Uterus (tissue), 2 donors: Measurements from ENCODE around the gene PRKD1.

ENCODE experiments used
- POLR2A ChIP-seq, 2 donors: fragments of 450-650 bp; IDR thresholded peaks; one replicate each; pipeline ENCODE4 v1.6.1; 2016; ENCODE audit warnings: antibody characterized with exemption in 2 of 2, mild to moderate bottlenecking in 1 of 2, moderate library complexity in 1 of 2
- TF ChIP-seq, protein P1 (sequence below), 4 experiments: fragments of 200-600 bp in 2 of 4; fragments of 450-650 bp in 2 of 4; sonication (generic) in 2 of 4; IDR thresholded peaks; one replicate each; pipeline ENCODE4 v1.5.1; 2016 to 2019; ENCODE audit warnings: antibody characterized with exemption in 4 of 4, mild to moderate bottlenecking in 2 of 4, moderate library complexity in 1 of 4

DNA sequence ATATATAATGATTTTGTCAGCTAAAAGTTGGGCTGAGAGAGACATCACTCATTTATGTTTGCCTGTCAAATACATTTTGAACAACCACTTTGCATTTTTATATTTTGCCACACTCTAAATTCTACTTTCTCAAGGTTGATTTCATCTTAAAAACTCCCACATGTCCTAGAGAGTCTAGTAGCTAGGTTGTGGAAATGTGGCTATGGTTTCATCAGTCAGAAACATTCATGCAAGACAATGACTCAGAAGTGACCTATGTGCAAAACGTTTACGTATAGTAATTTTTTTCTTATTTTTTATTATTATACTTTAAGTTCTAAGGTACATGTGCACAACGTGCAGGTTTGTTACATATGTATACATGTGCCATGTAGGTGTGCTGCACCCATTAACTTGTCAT, 27.4 kb upstream of the PRKD1 start:
- TF ChIP-seq, protein P1, sequence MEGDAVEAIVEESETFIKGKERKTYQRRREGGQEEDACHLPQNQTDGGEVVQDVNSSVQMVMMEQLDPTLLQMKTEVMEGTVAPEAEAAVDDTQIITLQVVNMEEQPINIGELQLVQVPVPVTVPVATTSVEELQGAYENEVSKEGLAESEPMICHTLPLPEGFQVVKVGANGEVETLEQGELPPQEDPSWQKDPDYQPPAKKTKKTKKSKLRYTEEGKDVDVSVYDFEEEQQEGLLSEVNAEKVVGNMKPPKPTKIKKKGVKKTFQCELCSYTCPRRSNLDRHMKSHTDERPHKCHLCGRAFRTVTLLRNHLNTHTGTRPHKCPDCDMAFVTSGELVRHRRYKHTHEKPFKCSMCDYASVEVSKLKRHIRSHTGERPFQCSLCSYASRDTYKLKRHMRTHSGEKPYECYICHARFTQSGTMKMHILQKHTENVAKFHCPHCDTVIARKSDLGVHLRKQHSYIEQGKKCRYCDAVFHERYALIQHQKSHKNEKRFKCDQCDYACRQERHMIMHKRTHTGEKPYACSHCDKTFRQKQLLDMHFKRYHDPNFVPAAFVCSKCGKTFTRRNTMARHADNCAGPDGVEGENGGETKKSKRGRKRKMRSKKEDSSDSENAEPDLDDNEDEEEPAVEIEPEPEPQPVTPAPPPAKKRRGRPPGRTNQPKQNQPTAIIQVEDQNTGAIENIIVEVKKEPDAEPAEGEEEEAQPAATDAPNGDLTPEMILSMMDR (IDR thresholded peaks at IDR 0.05): no peak
- TF ChIP-seq POLR2A (IDR thresholded peaks at IDR 0.05): no peak
